Loucy (cell line): Measurements from ENCODE around the gene NMB.
"Not testable (repeated sequence)": the region's sequence is repeated elsewhere in the genome, so short reads cannot be mapped to it uniquely, and the experiment has no call there.

ENCODE experiments used
- H2AFZ ChIP-seq: fragments of 200-600 bp; sonication (generic); 2 replicates; pipeline ENCODE4 v1.6.0; 2016; ENCODE audit warnings: antibody characterized with exemption, mild to moderate bottlenecking, low read length, moderate library complexity
- H3F3A ChIP-seq: fragments of 200-600 bp; 2 replicates; pipeline ENCODE4 v1.6.0; 2016; ENCODE audit warnings: antibody characterized with exemption, low read depth, mild to moderate bottlenecking
- H3K27me3 ChIP-seq: fragments of 200-600 bp; sonication (generic); 2 replicates; pipeline ENCODE4 v1.6.1; 2014; ENCODE audit warnings: low read length, mild to moderate bottlenecking; ENCODE audit not compliant: insufficient read depth, poor library complexity, severe bottlenecking
- H3K36me3 ChIP-seq: fragments of 200-600 bp; sonication (generic); 2 replicates; pipeline ENCODE4 v1.6.1; 2016; ENCODE audit warnings: low read length; ENCODE audit not compliant: insufficient read depth
- H3K4me1 ChIP-seq: fragments of 200-600 bp; sonication (generic); 2 replicates; pipeline ENCODE4 v1.5.1; 2014; ENCODE audit warnings: low read length, mild to moderate bottlenecking; ENCODE audit not compliant: insufficient read depth, poor library complexity, severe bottlenecking
- H3K4me2 ChIP-seq: fragments of 200-600 bp; sonication (generic); 2 replicates; pipeline ENCODE4 v1.6.0; 2014; ENCODE audit warnings: antibody characterized with exemption, low read length, low read depth, mild to moderate bottlenecking; ENCODE audit not compliant: poor library complexity, severe bottlenecking
- H3K4me3 ChIP-seq: fragments of 200-600 bp; sonication (generic); 2 replicates; pipeline ENCODE4 v1.5.1; 2014; ENCODE audit warnings: low read length, mild to moderate bottlenecking, mixed read lengths; ENCODE audit not compliant: poor library complexity, severe bottlenecking
- H3K79me2 ChIP-seq: fragments of 200-600 bp; sonication (generic); 2 replicates; pipeline ENCODE4 v1.6.1; 2014; ENCODE audit warnings: low read length; ENCODE audit not compliant: insufficient read depth
- H3K9ac ChIP-seq: fragments of 200-600 bp; sonication (generic); 2 replicates; pipeline ENCODE4 v1.6.0; 2014; ENCODE audit warnings: mild to moderate bottlenecking, low read depth, low read length, moderate library complexity; ENCODE audit not compliant: poor library complexity, severe bottlenecking
- H3K9me2 ChIP-seq: fragments of 200-600 bp; sonication (generic); replicated peaks from 2 replicates; pipeline ENCODE4 v1.6.1; 2016; ENCODE audit warnings: low read depth, low read length, mixed read lengths
- H3K9me3 ChIP-seq: fragments of 200-600 bp; sonication (generic); 2 replicates; pipeline ENCODE4 v1.6.1; 2014; ENCODE audit warnings: mild to moderate bottlenecking, antibody characterized with exemption, low read length, low read depth; ENCODE audit not compliant: insufficient read depth
- H4K20me1 ChIP-seq: fragments of 200-600 bp; sonication (generic); 2 replicates; pipeline ENCODE4 v1.6.0; 2014; ENCODE audit warnings: antibody characterized with exemption, low read length, mild to moderate bottlenecking; ENCODE audit not compliant: insufficient read depth, poor library complexity, severe bottlenecking
- CTCF ChIP-seq: fragments of 200-600 bp; sonication (generic); conservative IDR thresholded peaks from 2 replicates; pipeline ENCODE4 v1.5.1; 2014; ENCODE audit warnings: mild to moderate bottlenecking, antibody characterized with exemption, low read length
- EZH2phosphoT487 ChIP-seq: fragments of 200-600 bp; IDR thresholded peaks from 2 replicates; pipeline ENCODE4 v1.6.1; 2018; ENCODE audit warnings: antibody characterized with exemption, mild to moderate bottlenecking, moderate library complexity, borderline replicate concordance

NMB gene

GRCh38 chr15:84690342-84690741, 32.3 kb upstream of the NMB start:
- H4K20me1 ChIP-seq = no peaks in the 10 kb centered on the region
- H3K9ac ChIP-seq = no peak overlapping the region
- peaks cover 53% of the 10 kb centered on the region for H3K36me3 ChIP-seq
- H3K4me3 ChIP-seq = no peak overlapping the region
- H2AFZ ChIP-seq = no peak overlapping the region
- H3K4me1 ChIP-seq = no peaks in the 10 kb centered on the region
- no peak for TF ChIP-seq CTCF
- no peak for TF ChIP-seq EZH2phosphoT487
- H3K4me2 ChIP-seq = no peak overlapping the region
- H3K9me2 ChIP-seq = no peaks in the 10 kb centered on the region
- H3K9me3 ChIP-seq = no peaks in the 10 kb centered on the region
- peaks cover 50% of the 10 kb centered on the region for H3K79me2 ChIP-seq
- no peaks in the 10 kb centered on the region for H3K27me3 ChIP-seq
- H3F3A ChIP-seq = no peaks in the 10 kb centered on the region

DNA sequence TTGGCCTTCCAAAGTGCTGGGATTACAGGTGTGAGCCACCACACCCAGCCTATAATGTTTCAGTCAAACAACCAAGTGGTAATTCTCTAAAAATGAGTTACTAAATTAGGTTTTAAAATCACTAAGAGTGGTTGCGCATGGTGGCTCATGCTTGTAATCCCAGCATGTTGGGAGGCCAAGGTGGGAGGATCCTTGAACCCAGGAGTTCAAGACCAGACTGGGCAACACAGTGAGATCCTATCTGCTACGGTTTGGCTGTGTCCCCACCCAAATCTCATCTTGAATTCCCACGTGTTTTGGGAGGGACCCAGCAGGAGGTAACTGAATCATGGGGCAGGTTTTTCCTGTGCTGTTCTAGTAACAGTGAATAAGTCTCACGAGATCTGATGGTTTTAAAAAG, 31.9 kb upstream of the NMB start:
- H3K36me3 ChIP-seq = peaks cover 57% of the 10 kb centered on the region
- no peaks in the 10 kb centered on the region for H3K4me1 ChIP-seq
- no peaks in the 10 kb centered on the region for H4K20me1 ChIP-seq
- TF ChIP-seq CTCF (no peak), EZH2phosphoT487 (no peak)
- no peak overlapping the region for H3K4me2 ChIP-seq
- H3K4me3 ChIP-seq = no peak overlapping the region
- no peaks in the 10 kb centered on the region for H3K9me3 ChIP-seq
- H2AFZ ChIP-seq = no peak overlapping the region
- no peak overlapping the region for H3K9ac ChIP-seq
- no peaks in the 10 kb centered on the region for H3K9me2 ChIP-seq
- no peaks in the 10 kb centered on the region for H3K27me3 ChIP-seq
- no peaks in the 10 kb centered on the region for H3F3A ChIP-seq
- peaks cover 45% of the 10 kb centered on the region for H3K79me2 ChIP-seq

GRCh38 chr15:84686446-84686845, 28.4 kb upstream of the NMB start:
- not testable (repeated sequence) for H3K4me2 ChIP-seq, H3K9me3 ChIP-seq, H2AFZ ChIP-seq, H4K20me1 ChIP-seq, H3F3A ChIP-seq, H3K27me3 ChIP-seq, H3K4me1 ChIP-seq, H3K4me3 ChIP-seq, H3K9me2 ChIP-seq, H3K9ac ChIP-seq
- H3K79me2 ChIP-seq = peaks cover 12% of the 10 kb centered on the region
- peaks cover 76% of the 10 kb centered on the region for H3K36me3 ChIP-seq

GRCh38 chr15:84685304-84685703, 27.3 kb upstream of the NMB start:
- H3K4me1 ChIP-seq = no peaks in the 10 kb centered on the region
- no peak overlapping the region for H3K4me2 ChIP-seq
- no peak overlapping the region for H3K9ac ChIP-seq
- H2AFZ ChIP-seq = no peak overlapping the region
- TF ChIP-seq CTCF = no peak
- no peak for TF ChIP-seq EZH2phosphoT487
- no peaks in the 10 kb centered on the region for H3K9me3 ChIP-seq
- no peaks in the 10 kb centered on the region for H4K20me1 ChIP-seq
- H3K9me2 ChIP-seq = no peaks in the 10 kb centered on the region
- no peaks in the 10 kb centered on the region for H3F3A ChIP-seq
- no peak overlapping the region for H3K4me3 ChIP-seq
- H3K36me3 ChIP-seq = peaks cover 71% of the 10 kb centered on the region
- no peaks in the 10 kb centered on the region for H3K27me3 ChIP-seq
- 0 out of 2 replicates have a peak, but pooled peaks cover 2% of the 10 kb centered on the region for H3K79me2 ChIP-seq
